ENCODE measurements around the gene MAF. TPM values are rescaled to one million over a fixed set of nuclear protein-coding genes. Genes with fewer than 3 reads are reported as not detected.

Gene MAF
- total RNA-seq, 2 experiments from 2014 or later = 34.4 TPM

- ChIA-PET CTCF (no interaction called here), POLR2A (no interaction called here)
- no peak overlapping the region for H3K27ac Mint-ChIP-seq
- H3K27me3 Mint-ChIP-seq = peaks cover 15% of the 10 kb centered on the region
- no peaks in the 10 kb centered on the region for H3K36me3 Mint-ChIP-seq (ENCODE audit: low read depth)
- H3K4me3 Mint-ChIP-seq = no peak overlapping the region
- DNase-seq = no peak
- H3K9me3 Mint-ChIP-seq = no peaks in the 10 kb centered on the region
- no peaks in the 10 kb centered on the region for H3K4me1 Mint-ChIP-seq
Observed at GRCh38 chr16:79547085-79547484, 53.5 kb downstream of the MAF start.
